Measurements from ENCODE around the gene GABARAPL2.

GRCh38 chr16:75565640-75566039 lies 539 bp upstream of the GABARAPL2 start:
- no peak; the same call in 1 of the 2 replicates for TF ChIP-seq ZBTB11 (tag by site-specific recombination; conservative IDR thresholded peaks at IDR 0.05; ENCODE audit: low read depth)
- TF ChIP-seq CTCF (tag by site-specific recombination; IDR thresholded peaks at IDR 0.05): no peak
- no peak for TF ChIP-seq TCF7L2 (IDR thresholded peaks at IDR 0.05; ENCODE audit: borderline replicate concordance, low read depth, low read length)

Measured in HEK293 (cell line).